Measurements from ENCODE around the gene MEN1. TPM values are rescaled to one million over a fixed set of nuclear protein-coding genes. Genes with fewer than 3 reads are reported as not detected.

Gene MEN1
- total RNA-seq, 2 experiments from 2014 or later: 44.4 to 72.4 TPM

DNA sequence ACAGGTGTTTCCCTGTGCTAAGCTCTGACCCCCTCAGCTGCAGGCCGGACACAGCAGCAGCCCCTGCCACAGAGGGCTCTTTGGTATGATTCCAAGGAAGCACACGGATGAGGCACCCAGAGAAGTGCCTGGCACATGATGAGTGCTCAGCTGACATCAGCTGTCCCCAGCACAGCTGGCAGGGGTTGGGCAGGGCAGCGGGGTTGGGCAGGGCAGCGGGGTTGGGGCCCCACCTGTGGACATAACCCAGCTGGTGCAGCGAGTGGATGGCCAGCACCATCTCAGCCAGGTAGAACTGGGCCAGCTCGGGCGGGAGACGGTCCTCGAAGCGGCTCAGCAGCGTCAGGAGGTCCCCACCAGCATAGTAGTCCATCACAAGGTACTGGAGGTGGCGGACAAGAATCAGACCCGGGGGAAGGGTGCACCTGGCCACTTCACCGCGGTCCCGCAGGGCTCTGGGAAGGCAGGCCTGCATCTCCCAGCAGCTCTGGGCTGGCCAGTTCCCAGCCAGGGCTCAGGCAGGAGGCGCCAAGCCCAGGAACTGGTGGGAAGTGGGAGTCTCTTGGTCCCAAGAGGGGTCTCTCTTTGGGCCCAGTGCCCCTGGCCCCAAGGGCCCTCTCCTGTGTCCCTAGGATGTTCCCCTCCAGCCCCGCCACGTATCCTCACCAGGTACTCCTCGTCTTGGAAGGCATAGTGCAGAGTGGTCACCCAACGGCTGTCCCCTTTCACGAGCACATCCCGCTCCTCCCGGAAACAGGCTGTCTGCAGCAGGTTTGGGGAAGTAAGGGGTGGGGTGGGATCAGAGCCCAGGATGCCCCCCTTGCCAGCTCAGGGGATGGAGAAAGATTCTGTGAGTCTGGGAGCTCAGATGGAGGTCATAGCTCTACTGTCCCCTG lies 29.8 kb upstream of the MEN1 start:
- no peaks in the 10 kb centered on the region for H4K20me1 ChIP-seq (ENCODE audit: insufficient read depth, low read length)
- no TSS peak for BruUV-seq (replicated peaks)
- ChIA-PET POLR2A (no interaction called here), CTCF (ENCODE audit: unreplicated experiment) (interaction anchor here (0.6 kb wide), 1 partner anchor 599 kb away, joined by 4 read pairs; the partner anchor contains the start of gene FKBP2)
- no peaks in the 10 kb centered on the region for H3K79me2 ChIP-seq (ENCODE audit: insufficient read depth, low read depth, low read length)
- H2AFZ ChIP-seq (ENCODE audit: low read length): no peak overlapping the region
- H3K4me3 ChIP-seq (ENCODE audit: low read depth, low read length, poor library complexity, severe bottlenecking): no peak overlapping the region
- no peaks in the 10 kb centered on the region for H3K36me3 ChIP-seq (ENCODE audit: insufficient read depth, low read length)
- TF ChIP-seq EZH2phosphoT487 (IDR thresholded peaks at IDR 0.05; ENCODE audit: borderline replicate concordance, low read depth, low read length): no peak
- TF ChIP-seq, protein P1, sequence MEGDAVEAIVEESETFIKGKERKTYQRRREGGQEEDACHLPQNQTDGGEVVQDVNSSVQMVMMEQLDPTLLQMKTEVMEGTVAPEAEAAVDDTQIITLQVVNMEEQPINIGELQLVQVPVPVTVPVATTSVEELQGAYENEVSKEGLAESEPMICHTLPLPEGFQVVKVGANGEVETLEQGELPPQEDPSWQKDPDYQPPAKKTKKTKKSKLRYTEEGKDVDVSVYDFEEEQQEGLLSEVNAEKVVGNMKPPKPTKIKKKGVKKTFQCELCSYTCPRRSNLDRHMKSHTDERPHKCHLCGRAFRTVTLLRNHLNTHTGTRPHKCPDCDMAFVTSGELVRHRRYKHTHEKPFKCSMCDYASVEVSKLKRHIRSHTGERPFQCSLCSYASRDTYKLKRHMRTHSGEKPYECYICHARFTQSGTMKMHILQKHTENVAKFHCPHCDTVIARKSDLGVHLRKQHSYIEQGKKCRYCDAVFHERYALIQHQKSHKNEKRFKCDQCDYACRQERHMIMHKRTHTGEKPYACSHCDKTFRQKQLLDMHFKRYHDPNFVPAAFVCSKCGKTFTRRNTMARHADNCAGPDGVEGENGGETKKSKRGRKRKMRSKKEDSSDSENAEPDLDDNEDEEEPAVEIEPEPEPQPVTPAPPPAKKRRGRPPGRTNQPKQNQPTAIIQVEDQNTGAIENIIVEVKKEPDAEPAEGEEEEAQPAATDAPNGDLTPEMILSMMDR (conservative IDR thresholded peaks at IDR 0.05; ENCODE audit: low read length): no peak
- no peak overlapping the region for H3K27ac ChIP-seq (ENCODE audit: low read depth, low read length, poor library complexity, severe bottlenecking)
- H3K4me2 ChIP-seq (ENCODE audit: low read length): no peak overlapping the region
- H3K4me1 ChIP-seq (ENCODE audit: insufficient read depth, low read length, poor library complexity, severe bottlenecking): peaks cover 15% of the 10 kb centered on the region
- no peak for DNase-seq (ENCODE audit: low spot score)
- H3K9me2 ChIP-seq (ENCODE audit: insufficient read depth, low read length): no peaks in the 10 kb centered on the region
- H3K9me3 ChIP-seq (ENCODE audit: low read length): no peaks in the 10 kb centered on the region
- intact Hi-C loops (cut with micrococcal nuclease; ENCODE audit: unreplicated experiment): loop anchor here (10.0 kb wide), 2 partner anchors 245 to 475 kb away; partner anchors contain the start of genes CDC42EP2, CDCA5 and ZFPL1

DNA sequence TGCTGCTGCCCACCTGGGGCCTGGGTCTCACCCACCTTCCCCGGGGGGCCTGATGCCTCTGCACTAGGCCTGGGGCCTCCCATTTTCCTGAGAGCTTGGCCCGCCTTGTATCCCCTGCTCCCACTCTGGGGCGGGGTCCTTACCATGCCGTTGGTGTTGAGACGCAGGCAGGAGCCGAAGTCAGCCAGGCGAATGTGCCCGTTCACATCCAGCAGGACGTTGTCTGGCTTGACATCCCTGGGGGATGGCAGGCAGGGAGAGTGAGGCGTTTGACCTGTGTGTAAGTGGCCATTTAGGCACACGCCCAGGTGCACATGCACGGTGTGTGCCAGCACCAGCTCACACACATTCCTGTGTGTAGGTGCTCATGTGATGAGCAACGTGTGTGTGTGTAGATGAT lies 29.0 kb upstream of the MEN1 start:
- Histone ChIP-seq H3K27ac (ENCODE audit: low read depth, low read length, poor library complexity, severe bottlenecking) (no peak overlapping the region), H2AFZ (ENCODE audit: low read length) (no peak overlapping the region), H3K4me3 (ENCODE audit: low read depth, low read length, poor library complexity, severe bottlenecking) (no peak overlapping the region), H4K20me1 (ENCODE audit: insufficient read depth, low read length) (no peaks in the 10 kb centered on the region), H3K4me1 (ENCODE audit: insufficient read depth, low read length, poor library complexity, severe bottlenecking) (peaks cover 12% of the 10 kb centered on the region), H3K4me2 (ENCODE audit: low read length) (no peak overlapping the region), H3K9me2 (ENCODE audit: insufficient read depth, low read length) (no peaks in the 10 kb centered on the region), H3K36me3 (ENCODE audit: insufficient read depth, low read length) (no peaks in the 10 kb centered on the region), H3K9me3 (ENCODE audit: low read length) (no peaks in the 10 kb centered on the region), H3K79me2 (ENCODE audit: insufficient read depth, low read depth, low read length) (no peaks in the 10 kb centered on the region)
- BruUV-seq (replicated peaks): no TSS peak
- no peak for TF ChIP-seq EZH2phosphoT487 (IDR thresholded peaks at IDR 0.05; ENCODE audit: borderline replicate concordance, low read depth, low read length)
- TF ChIP-seq, protein P1 (conservative IDR thresholded peaks at IDR 0.05; ENCODE audit: low read length): no peak
- POLR2A ChIA-PET: interaction anchor here (0.6 kb wide), 1 partner anchor 520 kb away, joined by 5 read pairs; no protein-coding TSS in a partner anchor
- no peak for DNase-seq (ENCODE audit: low spot score)
- CTCF ChIA-PET (ENCODE audit: unreplicated experiment): interaction anchor here (0.6 kb wide), 1 partner anchor 598 kb away, joined by 4 read pairs; the partner anchor contains the start of gene FKBP2
- intact Hi-C loops (cut with micrococcal nuclease; ENCODE audit: unreplicated experiment): no loop called here

Measured in OCI-LY7 (cell line).